COLO668 (cell line): ENCODE data around the gene CYTL1.
"Not testable (repeated sequence)": the region's sequence is repeated elsewhere in the genome, so short reads cannot be mapped to it uniquely, and the experiment has no call there.

Experiments used
- DNase-seq: peaks from one replicate; lab custom pipeline; 2025; ENCODE audit not compliant: unreplicated experiment; lab: John Stamatoyannopoulos, UW

Gene CYTL1, protein sequence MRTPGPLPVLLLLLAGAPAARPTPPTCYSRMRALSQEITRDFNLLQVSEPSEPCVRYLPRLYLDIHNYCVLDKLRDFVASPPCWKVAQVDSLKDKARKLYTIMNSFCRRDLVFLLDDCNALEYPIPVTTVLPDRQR

GRCh38 chr4:5019274-5019673 is at the start of gene CYTL1:
TSS of gene CYTL1 (minus strand) at chr4:5019458. CDS start at chr4:5019445, 13 bp downstream.
- DNase-seq = no peak

- DNase-seq = no peak
These were observed 48.6 kb upstream of the CYTL1 start for GRCh38 chr4:5067908-5068307.

GRCh38 chr4:5066968-5067367 is 47.7 kb upstream of the CYTL1 start:
- not testable (repeated sequence) for DNase-seq

GRCh38 chr4:5066101-5066500 is 46.8 kb upstream of the CYTL1 start:
- no peak for DNase-seq

DNA sequence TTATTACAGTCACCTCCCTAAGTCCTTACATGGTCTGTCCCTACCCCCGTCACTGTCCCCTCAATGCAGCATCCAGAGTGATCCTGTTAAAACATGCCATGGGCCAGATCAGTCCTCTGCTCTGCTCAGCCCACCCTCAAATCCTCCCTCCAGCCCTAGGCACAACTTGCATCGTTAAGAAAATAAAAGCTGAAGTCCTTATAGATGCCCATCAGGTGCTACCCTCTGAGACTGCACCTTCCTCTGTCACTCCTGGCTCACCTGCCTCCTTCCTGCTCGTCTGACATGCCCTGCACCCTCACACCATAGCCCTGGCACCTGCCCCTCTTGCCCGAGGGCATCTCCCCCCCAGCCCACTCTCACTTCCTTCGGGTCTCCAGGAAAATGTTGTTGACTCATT is 36.2 kb upstream of the CYTL1 start:
- no peak for DNase-seq

DNA sequence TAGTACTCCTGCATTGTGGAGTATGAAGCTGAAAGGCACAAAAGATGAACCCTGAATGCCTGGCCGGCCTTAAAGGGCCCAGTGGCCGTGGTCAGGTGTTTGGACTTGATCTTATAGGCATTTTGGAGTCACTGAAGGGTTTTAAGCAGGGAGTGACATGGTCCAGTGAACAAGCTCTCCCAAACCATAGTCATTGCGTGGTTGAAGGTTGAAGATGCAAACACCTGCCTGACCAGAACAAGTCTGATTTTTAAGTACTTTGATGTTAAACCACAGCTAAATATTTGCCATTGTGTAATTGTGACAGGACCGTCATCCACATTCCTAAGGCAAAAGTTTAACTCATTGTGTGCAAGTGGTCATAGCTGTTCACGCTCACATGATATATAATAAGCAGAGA is 35.3 kb upstream of the CYTL1 start:
- no peak for DNase-seq

GRCh38 chr4:5052726-5053425 is 33.6 kb upstream of the CYTL1 start:
- no peak for DNase-seq

DNA sequence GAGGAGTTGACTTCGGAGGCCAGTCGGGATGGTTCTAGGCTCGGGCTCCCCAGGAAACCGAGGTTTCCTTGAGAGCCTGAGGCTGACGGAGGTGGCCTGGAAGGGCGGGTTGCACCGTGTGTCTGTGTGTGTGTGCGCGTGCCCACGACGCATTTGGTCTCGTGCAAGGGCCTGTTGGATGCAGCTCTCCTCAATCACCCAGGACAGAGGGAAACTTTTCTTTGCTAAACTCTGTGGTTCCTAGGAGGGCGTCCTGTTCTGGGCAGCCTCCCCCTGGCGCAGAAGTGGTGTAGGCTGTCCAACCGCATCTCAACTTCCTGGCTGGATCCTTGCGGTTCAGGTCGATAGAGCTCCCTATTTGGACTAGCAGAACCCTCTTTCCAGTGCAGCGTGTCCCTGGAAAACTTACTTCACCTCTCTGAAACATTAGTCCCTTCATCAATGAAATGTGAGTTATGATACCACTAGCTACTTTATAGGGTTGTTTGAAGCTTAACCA is 33.0 kb upstream of the CYTL1 start:
- DNase-seq = no peak

GRCh38 chr4:5051278-5052203 is 32.3 kb upstream of the CYTL1 start, which contains the start of gene STK32B:
TSS of gene STK32B (plus strand) at chr4:5051480.
- no peak for DNase-seq

- DNase-seq = peak; percentile 44
These were observed 31.4 kb upstream of the CYTL1 start for GRCh38 chr4:5050520-5051277.

DNA sequence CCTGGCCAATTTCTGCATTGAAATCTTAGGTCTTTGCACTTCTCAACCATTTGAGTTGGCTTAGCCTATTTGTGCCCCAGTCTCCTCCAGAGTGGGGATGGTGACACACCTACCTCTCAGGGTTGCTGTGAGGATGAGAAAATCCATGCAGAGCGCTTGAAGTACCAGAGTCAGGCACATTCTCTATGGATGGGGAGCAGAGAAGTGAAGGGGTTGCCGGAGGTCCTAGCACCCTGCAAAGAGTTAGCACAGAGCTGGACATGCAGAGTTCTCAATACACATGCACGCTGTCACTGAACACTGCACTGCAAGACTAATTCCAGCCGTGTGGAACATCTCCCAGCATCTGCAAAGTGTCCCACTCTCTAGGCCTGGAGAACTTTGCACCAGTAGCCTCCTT is 29.5 kb upstream of the CYTL1 start:
- no peak for DNase-seq

DNA sequence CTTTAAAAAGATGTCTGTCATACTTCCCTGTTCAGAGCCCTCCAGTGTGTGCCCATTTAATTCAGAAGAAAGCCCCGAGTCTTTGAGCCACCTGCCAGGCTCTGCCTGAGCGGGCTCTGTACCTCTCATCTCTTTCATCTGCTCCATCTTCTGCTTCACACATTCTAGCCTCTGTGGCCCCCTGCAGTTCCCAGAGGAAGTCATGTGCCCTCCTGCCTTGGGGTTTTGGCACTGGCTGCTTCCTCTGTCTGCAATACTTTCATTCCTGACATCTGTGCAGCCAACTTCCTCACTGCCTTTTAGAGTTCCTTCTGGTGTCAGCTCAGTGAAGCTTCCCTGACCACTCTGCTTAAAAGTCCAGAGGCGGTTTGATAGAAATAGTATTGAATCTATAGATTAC is 25.8 kb upstream of the CYTL1 start:
- no peak for DNase-seq

DNA sequence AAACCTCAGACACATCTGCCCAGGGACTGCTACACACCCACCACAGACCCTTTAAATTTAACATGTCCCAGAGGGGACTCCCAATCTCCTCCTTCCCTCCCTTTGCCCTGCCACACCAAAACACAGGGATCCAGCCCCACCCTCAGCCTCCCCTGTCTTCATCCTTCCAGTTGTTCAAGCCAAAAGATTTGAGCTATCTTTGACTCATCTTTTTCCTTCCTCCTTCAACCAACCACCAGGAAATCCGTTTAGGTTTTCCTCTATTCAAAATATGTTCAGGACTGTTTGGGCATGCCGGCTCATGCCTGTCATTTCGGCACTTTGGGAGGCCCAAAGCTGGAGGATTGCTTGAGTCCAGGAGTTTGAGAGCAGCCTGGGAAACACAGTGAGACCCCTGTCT is 25.1 kb upstream of the CYTL1 start:
- no peak for DNase-seq

- no peak for DNase-seq
These were observed 24.3 kb upstream of the CYTL1 start for GRCh38 chr4:5043579-5043978.

DNA sequence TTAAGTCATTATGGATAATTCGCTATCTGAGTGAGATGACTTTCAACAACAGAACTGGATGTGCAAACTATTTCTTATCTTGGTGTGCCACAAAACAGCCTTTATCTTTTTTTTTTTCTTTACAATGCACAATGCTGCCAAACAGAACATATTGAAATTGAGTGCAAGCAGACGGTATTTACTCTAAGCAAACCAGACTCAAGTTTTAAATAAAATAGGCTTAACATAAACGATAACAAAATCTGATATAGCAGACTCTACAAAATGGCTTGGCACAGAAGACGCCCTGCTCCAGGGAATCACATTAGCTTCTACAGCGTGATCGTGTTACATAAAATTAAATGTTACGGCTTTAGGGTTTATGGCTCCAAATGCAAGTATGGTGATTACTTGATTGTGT is 22.4 kb upstream of the CYTL1 start:
- DNase-seq = no peak

DNA sequence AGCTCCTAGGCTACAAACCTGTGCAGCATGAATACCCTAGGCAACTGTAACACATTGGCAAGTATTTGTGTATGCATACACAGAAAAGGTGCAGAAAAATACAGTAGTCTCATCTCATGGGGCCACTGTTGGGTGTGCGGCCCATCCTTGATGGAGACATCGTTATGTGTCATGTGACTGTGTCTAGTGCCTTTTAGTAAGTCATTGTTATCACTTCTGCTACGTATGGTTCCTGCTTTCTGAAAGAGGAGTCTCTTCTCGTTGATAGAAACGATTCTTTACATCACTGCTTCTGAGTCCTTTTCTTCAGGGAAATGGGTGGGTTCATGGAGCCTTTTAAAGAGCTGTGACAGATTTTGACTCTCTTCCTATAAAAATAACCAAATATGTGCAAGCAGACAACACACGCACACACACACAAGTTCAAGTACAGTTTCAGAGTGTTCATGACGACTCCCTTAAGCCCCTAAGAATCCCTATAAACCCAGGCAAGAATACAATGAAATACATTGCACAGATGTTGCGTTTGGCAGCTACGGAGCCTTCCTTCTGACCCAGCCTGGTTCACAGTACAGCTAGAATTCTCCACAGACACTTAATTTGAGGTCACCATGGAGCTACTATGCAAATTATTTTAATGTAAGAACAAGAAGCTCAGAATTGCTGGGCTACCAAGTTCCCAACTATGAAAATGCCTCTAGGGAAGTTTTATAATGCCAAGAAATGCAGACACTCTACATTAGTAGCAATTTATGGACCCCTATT is 21.8 kb upstream of the CYTL1 start:
- DNase-seq = no peak

DNA sequence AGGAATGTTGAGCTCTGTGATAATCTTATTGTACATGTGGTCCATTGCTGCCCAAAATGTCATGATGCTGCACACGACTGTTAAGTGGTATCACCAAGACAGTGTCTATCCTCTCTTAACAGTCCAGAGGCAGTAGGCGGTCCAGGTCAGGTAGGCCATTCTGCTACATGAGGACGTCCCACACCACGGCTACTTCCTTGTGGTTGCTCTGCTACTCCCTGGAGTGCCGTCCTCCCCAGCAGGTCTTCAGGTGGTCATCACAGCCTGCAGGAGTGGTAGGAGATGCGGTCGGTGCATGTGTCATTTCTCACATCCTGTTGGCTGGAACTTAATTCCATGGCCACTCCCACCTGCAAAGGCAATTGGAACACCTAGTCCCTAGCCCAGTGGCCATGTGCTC is 20.5 kb upstream of the CYTL1 start:
- no peak for DNase-seq

DNA sequence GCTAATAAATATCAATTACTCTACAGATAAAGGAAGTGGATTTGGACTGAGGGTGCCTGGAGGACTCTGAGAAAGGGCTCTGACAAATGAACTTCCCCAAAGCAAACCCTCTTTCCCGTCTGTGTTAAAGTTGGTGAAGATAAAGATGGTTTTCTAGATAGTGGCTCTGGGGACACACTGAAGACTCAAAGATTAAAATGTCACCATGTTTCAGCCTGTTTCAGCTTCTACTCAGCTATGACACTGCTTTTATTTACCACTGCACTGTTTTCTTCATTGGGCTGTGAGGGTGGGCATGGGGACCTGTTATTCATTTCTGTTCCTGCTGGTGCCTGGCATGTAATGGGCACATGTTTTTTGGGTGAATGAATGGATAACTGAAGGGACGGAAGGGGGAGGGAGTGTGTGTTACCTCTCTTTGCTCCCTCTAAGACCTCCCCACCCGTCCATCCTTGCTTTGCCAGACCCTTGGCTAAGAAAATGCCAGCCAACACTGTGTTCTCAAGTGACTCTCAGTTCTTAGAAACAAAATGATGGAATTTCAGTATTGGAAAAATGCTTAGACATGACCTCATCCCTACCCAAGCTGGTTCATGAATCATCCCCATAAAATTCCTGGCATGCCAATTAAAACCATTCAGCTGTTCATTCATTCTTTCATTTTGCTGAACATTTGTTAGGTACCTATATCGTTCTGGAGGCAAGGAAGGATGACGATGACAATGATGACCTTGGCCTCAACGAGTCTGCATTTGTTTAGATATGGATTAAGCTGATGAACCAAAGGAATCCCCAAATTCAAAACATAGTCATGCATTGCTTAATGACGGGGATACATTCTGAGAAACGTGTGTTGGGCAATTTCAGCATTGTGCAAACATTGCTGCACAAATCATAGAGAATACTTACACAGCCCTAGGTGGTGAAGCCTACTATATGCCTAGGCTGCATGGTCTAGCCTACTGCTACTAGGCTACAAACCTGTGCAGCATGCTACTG is 18.6 kb upstream of the CYTL1 start:
- no peak for DNase-seq

- DNase-seq = no peak
These were observed 17.0 kb upstream of the CYTL1 start for GRCh38 chr4:5036239-5036638.
